Hepatocyte (in vitro differentiated cells): ENCODE results near the gene LONP1. TPM values are rescaled to one million over a fixed set of nuclear protein-coding genes. Genes with fewer than 3 reads are reported as not detected.
A peak's percentile ranks its signal among the peaks of the same experiment; 100 is the strongest.

Source experiments
- DNase-seq: peaks from one replicate; pipeline ENCODE4 v3.0.0-alpha.2; 2016; ENCODE audit warnings: low spot score
- H2AFZ ChIP-seq: fragments of 200-600 bp; sonication (generic); 2 replicates; pipeline ENCODE4 v1.6.0; 2016; ENCODE audit warnings: antibody characterized with exemption, mild to moderate bottlenecking
- H3K27ac ChIP-seq: fragments of 200-600 bp; sonication (generic); 2 replicates; pipeline ENCODE4 v1.5.1; 2016; ENCODE audit warnings: mild to moderate bottlenecking
- H3K27me3 ChIP-seq: fragments of 200-600 bp; sonication (generic); 2 replicates; pipeline ENCODE4 v1.6.1; 2016
- H3K36me3 ChIP-seq: fragments of 200-600 bp; sonication (generic); replicated peaks from 2 replicates; pipeline ENCODE4 v1.5.1; 2016; ENCODE audit warnings: low read depth; ENCODE audit not compliant: insufficient read depth
- H3K4me1 ChIP-seq: fragments of 200-600 bp; sonication (generic); 2 replicates; pipeline ENCODE4 v1.5.1; 2016; ENCODE audit warnings: mild to moderate bottlenecking, moderate library complexity; ENCODE audit not compliant: insufficient read depth
- H3K4me2 ChIP-seq: fragments of 200-600 bp; sonication (generic); 2 replicates; pipeline ENCODE4 v1.6.0; 2016
- H3K4me3 ChIP-seq: fragments of 200-600 bp; sonication (generic); 2 replicates; pipeline ENCODE4 v1.5.1; 2016; ENCODE audit warnings: mild to moderate bottlenecking
- H3K79me2 ChIP-seq: fragments of 200-600 bp; sonication (generic); 2 replicates; pipeline ENCODE4 v1.6.0; 2017; ENCODE audit warnings: mild to moderate bottlenecking
- H3K9me2 ChIP-seq: fragments of 200-600 bp; sonication (generic); replicated peaks from 2 replicates; pipeline ENCODE4 v1.6.0; 2017; ENCODE audit warnings: mild to moderate bottlenecking; ENCODE audit not compliant: insufficient read depth
- H3K9me3 ChIP-seq: fragments of 200-600 bp; sonication (generic); 2 replicates; pipeline ENCODE4 v1.5.1; 2016; ENCODE audit warnings: low read depth, mild to moderate bottlenecking
- H4K20me1 ChIP-seq: fragments of 200-600 bp; sonication (generic); 2 replicates; pipeline ENCODE4 v1.6.0; 2016; ENCODE audit warnings: mild to moderate bottlenecking; ENCODE audit not compliant: insufficient read depth, poor library complexity, severe bottlenecking
- EZH2 ChIP-seq: fragments of 200-600 bp; sonication (generic); IDR thresholded peaks from 2 replicates; pipeline ENCODE4 v1.6.1; 2016; ENCODE audit warnings: antibody characterized with exemption, mild to moderate bottlenecking, borderline replicate concordance
- EZH2phosphoT487 ChIP-seq: fragments of 200-600 bp; sonication (generic); IDR thresholded peaks from one replicate; pipeline ENCODE4 v1.6.1; 2018; ENCODE audit warnings: antibody characterized with exemption, mild to moderate bottlenecking, low read depth, moderate library complexity; ENCODE audit not compliant: unreplicated experiment, severe bottlenecking
- WGBS: methylation state at CpG from one replicate; pipeline ENCODE4 v1.1.6; 2016; ENCODE audit warnings: low lambda C conversion rate; ENCODE audit errors: missing lambda C conversion rate; 5-methylcytosine and 5-hydroxymethylcytosine counted together
- polyA plus RNA-seq: library from polyadenylated mRNA; unstranded; fragments of >200 nt; fragmentation: Nextera tagmentation; extraction: Ambion mirVana; gene quantifications from 2 replicates; pipeline ENCODE4 v1.2.1, GENCODE V29; 2016
- total RNA-seq: library from RNA; depleted of rRNA; stranded (reverse); fragments of >200 nt; gene quantifications from 2 replicates; pipeline ENCODE4 v1.2.3, GENCODE V29; 2014
- TF ChIP-seq, protein P1 (sequence below): fragments of 200-600 bp; sonication (generic); IDR thresholded peaks from 2 replicates; pipeline ENCODE4 v1.5.1; 2016; ENCODE audit warnings: antibody characterized with exemption, mild to moderate bottlenecking; ENCODE audit not compliant: poor library complexity

Gene LONP1
- total and polyA plus RNA-seq, 2 experiments from 2014 or later: 63.0 to 79.2 TPM

DNA sequence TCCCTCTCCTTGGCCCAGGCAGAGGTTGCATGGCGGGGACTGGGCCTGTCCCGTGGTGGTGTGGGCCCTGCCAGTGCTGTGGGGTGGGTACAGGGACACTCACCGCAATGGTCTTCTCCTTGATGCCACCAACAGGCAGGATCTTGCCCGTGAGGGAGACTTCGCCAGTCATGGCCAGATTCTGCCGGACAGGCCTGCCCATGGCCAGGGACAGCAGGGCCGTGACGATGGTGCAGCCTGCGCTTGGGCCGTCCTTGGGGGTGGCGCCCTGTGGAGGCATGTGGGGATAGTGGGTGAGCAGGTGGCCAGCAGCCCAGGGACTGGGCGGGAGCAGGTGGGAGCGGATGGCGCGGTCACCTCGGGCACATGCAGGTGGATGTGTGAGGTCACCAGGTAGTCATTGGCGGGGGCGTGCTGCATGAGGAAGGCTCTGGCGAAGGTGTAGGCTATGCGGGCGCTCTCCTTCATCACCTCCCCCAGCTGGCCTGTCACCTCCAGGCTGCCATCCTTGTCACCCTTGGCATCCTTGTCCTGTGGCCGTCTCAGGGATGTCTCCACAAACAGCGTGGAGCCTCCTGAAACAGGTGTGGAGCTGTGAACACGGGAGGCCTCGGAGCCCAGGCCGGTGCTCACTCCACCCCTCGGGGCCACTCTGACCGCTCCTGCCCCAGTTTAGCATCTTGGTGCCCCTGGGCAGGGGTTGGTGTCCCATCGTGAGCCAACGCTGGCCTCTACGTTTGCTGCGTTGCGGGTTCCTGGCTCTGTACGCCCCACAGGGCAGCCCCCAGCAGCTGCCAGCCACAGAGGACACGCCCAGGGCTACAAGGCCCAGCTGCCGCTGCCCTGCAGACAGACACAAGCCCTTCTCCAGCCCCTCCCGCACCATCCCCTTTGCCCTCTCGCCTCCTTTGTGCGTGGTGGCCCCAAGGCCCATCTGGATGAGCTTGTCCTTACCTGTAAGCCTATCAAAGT lies 26.5 kb downstream of the LONP1 start:
- no peak overlapping the region for H3K27ac ChIP-seq
- H3K27me3 ChIP-seq: no peaks in the 10 kb centered on the region
- H3K4me2 ChIP-seq: no peak overlapping the region
- H2AFZ ChIP-seq: no peak overlapping the region
- peaks cover 63% of the 10 kb centered on the region for H4K20me1 ChIP-seq
- H3K4me3 ChIP-seq: no peak overlapping the region
- DNase-seq: peak; percentile 10
- no peaks in the 10 kb centered on the region for H3K9me2 ChIP-seq
- no peaks in the 10 kb centered on the region for H3K36me3 ChIP-seq
- H3K4me1 ChIP-seq: peaks cover 8% of the 10 kb centered on the region
- no peaks in the 10 kb centered on the region for H3K9me3 ChIP-seq
- 92% methylated on average over 37 of the region's 39 CpGs for WGBS
- peaks cover 57% of the 10 kb centered on the region for H3K79me2 ChIP-seq
- TF ChIP-seq, protein P1, sequence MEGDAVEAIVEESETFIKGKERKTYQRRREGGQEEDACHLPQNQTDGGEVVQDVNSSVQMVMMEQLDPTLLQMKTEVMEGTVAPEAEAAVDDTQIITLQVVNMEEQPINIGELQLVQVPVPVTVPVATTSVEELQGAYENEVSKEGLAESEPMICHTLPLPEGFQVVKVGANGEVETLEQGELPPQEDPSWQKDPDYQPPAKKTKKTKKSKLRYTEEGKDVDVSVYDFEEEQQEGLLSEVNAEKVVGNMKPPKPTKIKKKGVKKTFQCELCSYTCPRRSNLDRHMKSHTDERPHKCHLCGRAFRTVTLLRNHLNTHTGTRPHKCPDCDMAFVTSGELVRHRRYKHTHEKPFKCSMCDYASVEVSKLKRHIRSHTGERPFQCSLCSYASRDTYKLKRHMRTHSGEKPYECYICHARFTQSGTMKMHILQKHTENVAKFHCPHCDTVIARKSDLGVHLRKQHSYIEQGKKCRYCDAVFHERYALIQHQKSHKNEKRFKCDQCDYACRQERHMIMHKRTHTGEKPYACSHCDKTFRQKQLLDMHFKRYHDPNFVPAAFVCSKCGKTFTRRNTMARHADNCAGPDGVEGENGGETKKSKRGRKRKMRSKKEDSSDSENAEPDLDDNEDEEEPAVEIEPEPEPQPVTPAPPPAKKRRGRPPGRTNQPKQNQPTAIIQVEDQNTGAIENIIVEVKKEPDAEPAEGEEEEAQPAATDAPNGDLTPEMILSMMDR: no peak
- no peak for TF ChIP-seq EZH2

DNA sequence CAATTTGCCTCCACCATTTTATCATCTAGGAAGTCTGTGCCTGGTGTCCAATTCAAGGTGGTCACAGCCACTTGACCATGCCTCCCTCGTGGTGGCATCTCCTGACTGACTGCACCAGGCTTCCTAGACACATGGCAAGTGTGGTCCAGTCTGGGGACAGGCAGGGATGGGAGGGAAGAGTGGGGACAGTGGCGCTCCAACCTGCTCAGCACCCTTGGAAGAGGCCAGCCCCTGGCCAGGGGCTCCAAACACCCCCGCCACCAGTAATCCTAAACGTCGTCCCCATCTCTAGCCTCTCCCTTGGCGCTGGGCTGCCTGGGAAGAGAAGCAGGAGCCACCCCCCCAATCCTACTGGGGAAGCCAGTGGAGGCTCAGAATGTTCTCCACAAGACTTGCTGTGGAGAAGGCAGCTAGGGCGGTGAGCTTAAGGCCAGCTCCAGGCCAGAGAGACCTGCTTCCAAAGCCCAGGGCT lies 27.2 kb downstream of the LONP1 start:
- Histone ChIP-seq H3K27ac (no peak overlapping the region), H4K20me1 (peaks cover 63% of the 10 kb centered on the region), H3K4me3 (no peak overlapping the region), H3K9me3 (no peaks in the 10 kb centered on the region), H3K36me3 (no peaks in the 10 kb centered on the region), H3K79me2 (peaks cover 57% of the 10 kb centered on the region), H2AFZ (no peak overlapping the region), H3K27me3 (no peaks in the 10 kb centered on the region), H3K9me2 (no peaks in the 10 kb centered on the region), H3K4me1 (peaks cover 8% of the 10 kb centered on the region), H3K4me2 (no peak overlapping the region)
- TF ChIP-seq EZH2 (no peak), EZH2phosphoT487 (no peak)
- TF ChIP-seq, protein P1: no peak
- peak; percentile 4 for DNase-seq
- WGBS: 87% methylated on average over 6 of the region's 7 CpGs

DNA sequence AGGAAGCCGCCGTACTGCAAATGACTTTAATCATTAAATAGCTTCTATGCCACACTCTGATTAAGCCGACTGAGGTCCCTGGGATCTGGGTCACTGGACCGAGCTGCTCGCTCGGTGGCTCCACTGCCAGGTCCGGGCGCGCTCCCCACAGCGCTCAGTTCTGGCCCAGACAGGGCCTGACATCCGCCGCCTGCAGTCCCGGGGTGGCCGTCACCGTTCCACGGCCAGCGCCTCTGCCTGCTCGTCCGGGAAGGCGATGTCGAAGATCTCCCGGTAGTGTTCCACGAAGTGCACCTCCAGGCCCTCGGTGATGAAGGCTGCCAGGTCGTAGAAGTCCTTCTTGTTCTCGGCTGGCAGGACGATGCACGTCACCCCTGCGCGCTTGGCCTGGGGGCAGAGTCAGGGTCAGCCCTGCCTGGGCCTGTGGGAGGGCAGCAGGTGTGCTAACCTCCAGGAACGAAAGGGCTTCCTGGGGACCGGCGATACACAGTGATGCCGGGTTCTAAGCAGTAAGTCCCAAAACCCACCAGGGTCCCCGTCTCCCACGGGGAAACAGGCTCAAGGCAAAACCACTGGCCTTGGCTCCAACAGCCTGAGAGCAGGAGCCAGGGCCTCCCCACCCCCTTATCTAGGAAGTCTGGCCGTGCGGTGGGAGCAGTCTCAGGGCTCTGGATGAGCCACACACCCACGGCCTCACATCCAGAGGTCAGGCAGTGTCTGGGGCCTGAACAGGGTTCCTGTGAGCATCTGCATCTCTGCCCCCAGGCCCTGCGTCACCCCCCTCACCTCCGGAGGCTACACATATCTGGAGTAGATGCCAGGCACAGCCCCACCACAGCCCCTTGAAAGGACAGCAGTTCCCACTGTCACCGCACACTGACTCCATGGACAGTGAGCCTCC lies 27.9 kb downstream of the LONP1 start:
- no peak overlapping the region for H2AFZ ChIP-seq
- H4K20me1 ChIP-seq: peaks cover 63% of the 10 kb centered on the region
- peak; percentile 4 for DNase-seq
- no peaks in the 10 kb centered on the region for H3K9me3 ChIP-seq
- no peak for TF ChIP-seq EZH2
- no peak for TF ChIP-seq EZH2phosphoT487
- TF ChIP-seq, protein P1: no peak
- peak overlapping the region; percentile 99 for H3K4me2 ChIP-seq
- WGBS: 83% methylated on average over 35 of the region's 42 CpGs
- peaks cover 57% of the 10 kb centered on the region for H3K79me2 ChIP-seq
- H3K4me3 ChIP-seq: no peak overlapping the region
- H3K36me3 ChIP-seq: no peaks in the 10 kb centered on the region
- no peaks in the 10 kb centered on the region for H3K9me2 ChIP-seq
- H3K27me3 ChIP-seq: no peaks in the 10 kb centered on the region
- H3K27ac ChIP-seq: peak overlapping the region; percentile 96
- peaks cover 8% of the 10 kb centered on the region for H3K4me1 ChIP-seq
